GM13977 (cell line): ENCODE results near the gene HEMGN.

ENCODE experiments used
- DNase-seq: peaks from one replicate; pipeline ENCODE4 v3.0.0; 2012; ENCODE audit warnings: low spot score
- in situ Hi-C: fragments of 300-500 bp; cut with MboI; formaldehyde crosslinking; loops from one replicate; pipeline ENCODE4 v1.12.0; 2022; ENCODE audit warnings: low sequenced_read_pairs, low pct_unique_long_range_greater_than_20kb, mixed read lengths, inconsistent platforms; ENCODE audit not compliant: unreplicated experiment
- TF ChIP-seq, protein P1 (sequence below): IDR thresholded peaks from 2 replicates; pipeline ENCODE4 v1.5.1; 2012; ENCODE audit warnings: mild to moderate bottlenecking, control low read depth; ENCODE audit not compliant: insufficient read depth; ENCODE audit errors: extremely low read depth, missing control alignments

Gene HEMGN

DNA sequence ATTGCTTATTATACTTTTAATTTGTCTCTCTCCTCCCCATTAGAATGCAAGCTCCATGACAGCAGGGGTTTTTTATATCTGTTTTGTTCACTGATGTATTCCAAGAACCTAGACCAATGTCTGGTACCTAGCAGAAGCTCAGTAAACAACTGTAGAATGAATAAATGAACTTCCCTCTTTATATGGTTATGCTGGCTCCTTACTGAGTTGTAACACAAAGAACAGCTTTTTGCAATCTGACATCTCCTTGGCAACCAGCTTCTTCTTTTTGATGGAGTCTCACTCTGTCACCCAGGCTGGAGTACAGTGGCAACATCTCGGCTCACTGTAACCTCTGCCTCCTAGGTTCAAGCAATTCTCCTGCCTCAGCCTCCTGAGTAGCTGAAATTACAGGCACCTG is 29.3 kb downstream of the HEMGN start:
- in situ Hi-C loops = no loop called here
- TF ChIP-seq, protein P1, sequence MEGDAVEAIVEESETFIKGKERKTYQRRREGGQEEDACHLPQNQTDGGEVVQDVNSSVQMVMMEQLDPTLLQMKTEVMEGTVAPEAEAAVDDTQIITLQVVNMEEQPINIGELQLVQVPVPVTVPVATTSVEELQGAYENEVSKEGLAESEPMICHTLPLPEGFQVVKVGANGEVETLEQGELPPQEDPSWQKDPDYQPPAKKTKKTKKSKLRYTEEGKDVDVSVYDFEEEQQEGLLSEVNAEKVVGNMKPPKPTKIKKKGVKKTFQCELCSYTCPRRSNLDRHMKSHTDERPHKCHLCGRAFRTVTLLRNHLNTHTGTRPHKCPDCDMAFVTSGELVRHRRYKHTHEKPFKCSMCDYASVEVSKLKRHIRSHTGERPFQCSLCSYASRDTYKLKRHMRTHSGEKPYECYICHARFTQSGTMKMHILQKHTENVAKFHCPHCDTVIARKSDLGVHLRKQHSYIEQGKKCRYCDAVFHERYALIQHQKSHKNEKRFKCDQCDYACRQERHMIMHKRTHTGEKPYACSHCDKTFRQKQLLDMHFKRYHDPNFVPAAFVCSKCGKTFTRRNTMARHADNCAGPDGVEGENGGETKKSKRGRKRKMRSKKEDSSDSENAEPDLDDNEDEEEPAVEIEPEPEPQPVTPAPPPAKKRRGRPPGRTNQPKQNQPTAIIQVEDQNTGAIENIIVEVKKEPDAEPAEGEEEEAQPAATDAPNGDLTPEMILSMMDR = no peak
- DNase-seq = no peak

DNA sequence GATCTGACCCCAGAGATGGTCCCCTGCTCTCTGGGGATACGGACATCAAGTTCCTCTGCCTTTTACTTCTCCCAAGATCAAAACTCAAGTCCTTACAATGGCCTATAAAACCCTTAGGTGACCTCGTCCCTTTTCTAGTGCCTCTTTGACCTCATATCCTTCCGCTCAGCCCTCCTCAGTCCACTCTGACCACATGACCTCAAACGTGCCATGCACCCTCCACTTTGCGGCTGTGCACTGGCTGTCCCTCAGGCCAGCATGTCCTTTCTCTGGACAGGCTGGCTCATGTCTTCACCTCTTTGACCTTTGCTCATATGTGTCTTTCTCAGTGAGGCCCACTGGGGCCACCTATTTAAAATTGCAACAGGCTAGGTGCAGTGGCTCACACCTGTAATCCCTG is 30.3 kb downstream of the HEMGN start:
- in situ Hi-C loops = no loop called here
- TF ChIP-seq, protein P1 = no peak
- DNase-seq = no peak

DNA sequence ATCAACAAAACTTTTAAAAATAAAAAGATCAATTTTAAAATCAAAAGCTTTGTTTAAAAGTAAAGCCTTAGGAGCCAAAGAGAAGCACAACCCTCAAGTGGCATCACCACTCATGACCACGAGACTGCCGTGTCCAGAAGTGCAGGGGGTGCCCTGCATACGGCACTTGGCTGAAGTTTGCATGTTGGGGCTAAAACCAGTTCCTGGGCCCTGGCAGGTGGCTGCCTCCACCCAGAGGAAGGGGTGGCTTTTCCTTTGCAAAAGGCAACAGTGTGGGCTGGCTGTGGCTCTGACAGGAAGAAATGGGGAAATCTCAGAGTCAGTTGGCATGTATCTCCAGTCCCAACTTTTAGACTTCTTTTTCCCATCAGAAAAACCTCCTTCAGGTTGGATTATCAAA is 30.9 kb downstream of the HEMGN start:
- in situ Hi-C loops = no loop called here
- TF ChIP-seq, protein P1 = no peak
- DNase-seq = no peak

DNA sequence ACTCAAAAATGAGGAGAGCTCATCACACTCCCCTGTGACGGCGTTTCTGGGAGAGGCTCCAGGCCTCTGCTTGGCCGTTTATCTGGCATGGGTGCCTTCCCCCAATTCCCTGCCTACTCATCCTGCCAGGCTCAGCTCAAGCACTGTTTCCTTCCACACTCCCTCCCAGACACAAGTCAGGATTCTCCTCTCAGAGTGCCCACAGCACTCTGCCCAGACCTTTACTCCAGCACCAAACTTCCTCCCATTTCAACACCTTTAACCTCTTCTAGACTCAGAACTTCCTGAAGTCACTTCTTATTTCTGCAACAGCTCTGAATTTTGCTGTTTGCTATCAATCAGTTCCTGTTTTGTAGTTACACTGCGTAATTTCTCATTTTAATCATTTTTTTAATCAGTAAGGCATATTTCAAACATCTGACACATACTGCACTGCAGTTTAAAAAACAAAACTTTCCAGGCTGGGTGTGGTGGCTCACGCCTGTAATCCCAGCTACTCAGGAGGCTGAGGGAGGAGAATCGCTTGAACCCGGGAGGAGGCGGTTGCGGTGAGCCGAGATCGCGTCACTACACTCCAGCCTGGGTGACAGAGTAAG is 31.6 kb downstream of the HEMGN start:
- TF ChIP-seq, protein P1 = no peak
- in situ Hi-C loops = no loop called here
- DNase-seq = no peak

DNA sequence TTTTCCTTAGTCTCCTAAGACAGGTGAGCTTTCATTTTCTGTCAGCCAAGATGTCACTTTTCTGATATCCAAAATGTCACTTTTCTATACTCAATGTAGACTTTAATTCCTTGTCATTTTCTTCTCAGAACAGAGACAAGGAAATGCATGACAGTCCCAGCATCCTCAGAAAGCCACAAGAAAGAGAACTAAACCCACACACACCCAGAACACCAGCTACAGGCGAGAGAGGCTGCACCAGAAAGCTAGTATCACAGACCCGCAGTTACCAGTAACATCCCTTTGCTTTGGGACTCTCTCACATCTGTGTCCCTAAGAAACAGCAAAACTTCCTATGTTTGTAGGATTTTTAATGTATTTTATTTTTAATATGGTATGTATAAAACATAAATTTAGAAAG is 32.7 kb downstream of the HEMGN start:
- TF ChIP-seq, protein P1 = no peak
- in situ Hi-C loops = no loop called here
- DNase-seq = no peak

DNA sequence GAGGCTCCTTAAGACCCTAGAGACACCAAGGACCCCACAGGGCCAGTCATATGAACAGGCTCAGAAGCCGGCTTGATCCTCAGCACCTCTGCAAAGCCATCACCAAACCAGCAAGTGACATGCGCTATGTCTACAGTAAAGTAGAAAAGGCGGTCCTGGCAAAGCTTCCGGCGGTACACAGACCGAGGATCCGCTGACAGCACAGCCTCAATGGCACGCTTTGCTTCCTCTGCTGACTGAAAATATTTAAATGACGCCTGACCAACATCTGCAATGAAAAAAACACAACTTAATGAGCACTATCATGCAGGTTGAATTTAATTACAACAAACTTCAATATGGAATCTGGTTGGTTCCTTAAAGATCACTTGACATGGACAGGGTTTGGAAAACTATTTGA is 33.2 kb downstream of the HEMGN start:
- no peak for DNase-seq
- TF ChIP-seq, protein P1 = no peak
- in situ Hi-C loops = no loop called here

DNA sequence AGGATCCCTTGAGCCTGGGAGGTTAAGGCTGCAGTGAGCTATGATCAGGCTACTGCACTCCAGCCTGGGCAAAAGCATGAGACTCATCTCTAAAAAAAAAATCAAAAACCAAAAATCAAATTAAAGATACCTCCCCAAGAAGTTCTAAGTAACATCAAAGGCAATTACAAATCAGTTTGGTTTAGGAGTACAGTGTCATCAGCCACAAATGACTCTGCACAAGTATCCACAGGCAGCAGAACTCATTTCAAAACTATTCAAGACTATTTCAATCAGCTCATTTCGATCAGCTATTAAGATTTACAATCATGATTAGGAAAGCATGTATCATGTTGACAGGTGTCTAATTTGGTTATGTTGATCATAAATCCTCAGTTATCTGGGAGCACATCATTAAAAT is 34.8 kb downstream of the HEMGN start:
- TF ChIP-seq, protein P1 = no peak

More for the DNA sequence above, 34.8 kb downstream of the HEMGN start:
- DNase-seq = no peak
- in situ Hi-C loops = no loop called here
